NOMO-1 treated with dmso at 0.1 percent for 144 hours (cell line): ENCODE results near the gene TMC3.
"Not testable (repeated sequence)": the region's sequence is repeated elsewhere in the genome, so short reads cannot be mapped to it uniquely, and the experiment has no call there.

ENCODE experiments used
- DNase-seq: peaks from one replicate; lab custom pipeline; 2025; ENCODE audit not compliant: unreplicated experiment; lab: John Stamatoyannopoulos, UW

Gene TMC3

DNA sequence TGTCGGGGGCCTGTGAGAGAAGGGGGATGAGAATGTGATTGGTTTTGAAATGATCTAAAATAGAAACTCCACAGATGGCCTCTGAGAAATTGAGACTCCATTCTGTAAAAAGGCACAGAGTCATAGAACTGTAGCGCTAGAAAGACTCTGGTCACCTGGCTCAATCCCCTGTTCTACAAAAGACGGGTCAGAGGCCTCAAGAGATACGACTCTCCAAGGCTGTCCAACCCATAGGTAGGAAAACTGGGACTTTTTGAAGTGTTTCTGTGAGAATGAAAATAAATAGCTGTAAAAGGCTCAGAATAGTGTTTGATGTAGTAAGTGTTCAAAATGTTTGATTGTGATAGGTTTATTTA is 11.7 kb upstream of the TMC3 start:
- no peak for DNase-seq

DNA sequence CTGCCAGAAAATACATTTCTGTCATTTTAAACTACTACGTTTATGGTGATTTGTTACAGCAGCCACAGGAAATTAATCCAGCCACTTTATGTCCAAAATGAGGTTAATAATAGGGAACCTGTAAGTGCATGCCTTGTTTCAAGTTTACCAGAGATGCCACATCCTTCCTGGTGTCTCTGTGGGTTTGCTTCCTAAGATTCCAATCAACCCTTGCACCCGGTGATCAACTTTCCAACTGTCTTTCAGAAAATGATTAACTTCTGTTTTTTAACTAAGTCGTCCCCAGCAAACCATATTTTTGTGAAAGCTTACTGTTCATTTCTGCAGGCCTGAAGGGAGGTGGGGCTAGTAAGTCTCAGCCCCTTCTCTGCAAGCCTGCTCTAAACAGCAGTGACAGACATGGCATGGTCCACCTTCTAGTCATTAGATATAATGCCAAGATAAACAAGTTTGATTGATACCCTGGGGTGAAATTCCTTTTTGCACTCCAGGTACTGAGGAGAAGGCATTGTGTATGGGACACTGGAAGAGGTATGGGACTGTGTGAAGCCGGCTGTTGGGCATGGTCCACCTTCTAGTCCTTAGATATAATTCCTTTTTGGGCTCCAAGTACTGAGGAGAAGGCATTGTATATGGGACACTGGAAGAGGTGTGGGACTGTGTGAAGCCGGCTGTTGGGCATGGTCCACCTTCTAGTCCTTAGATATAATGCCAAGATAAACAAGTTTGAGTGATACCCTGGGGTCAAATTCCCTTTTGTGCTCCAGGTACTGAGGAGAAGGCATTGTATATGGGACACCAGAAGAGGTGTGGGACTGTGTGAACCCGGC is 11.1 kb upstream of the TMC3 start:
- no peak for DNase-seq

DNA sequence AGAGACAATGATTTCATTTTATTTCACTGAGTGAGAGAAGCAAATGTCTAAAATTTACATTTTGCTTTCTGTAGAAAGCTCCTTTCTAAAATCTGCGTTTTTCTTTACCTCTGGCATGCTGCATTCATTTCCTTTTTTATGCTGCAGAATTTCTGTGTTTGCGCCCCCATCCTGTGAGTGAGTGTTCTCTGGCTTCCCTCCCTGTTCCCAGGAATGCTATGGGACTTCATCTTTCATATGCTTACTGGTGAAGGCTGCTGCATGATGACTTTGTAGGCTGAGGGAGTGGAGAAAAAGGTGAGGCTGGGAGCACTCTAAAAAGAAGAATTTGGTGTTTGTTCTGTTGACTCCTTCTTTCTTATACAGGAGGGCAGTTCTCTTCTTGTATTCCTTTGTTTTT is 7.7 kb upstream of the TMC3 start:
- DNase-seq, result no peak

DNA sequence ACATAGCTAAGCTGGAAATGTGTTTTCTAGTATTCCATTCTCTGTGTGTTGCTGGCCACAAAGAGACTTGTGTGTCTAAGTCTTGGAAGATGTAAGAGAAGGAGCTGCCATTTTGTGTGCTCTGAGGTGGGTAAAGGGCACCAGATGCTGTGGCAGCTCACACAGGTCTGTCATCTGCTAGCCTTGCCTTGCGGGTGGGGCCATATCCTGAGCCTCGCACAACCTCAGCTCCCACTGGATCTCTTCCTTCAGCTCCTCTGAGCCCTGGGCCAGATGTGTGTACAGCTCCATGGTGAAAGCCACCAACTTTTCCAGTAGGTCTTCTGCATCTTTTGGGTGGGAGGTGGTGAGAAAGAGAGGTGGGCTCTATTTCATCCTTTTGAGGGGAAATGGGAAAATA is 6.7 kb upstream of the TMC3 start:
- no peak for DNase-seq

DNA sequence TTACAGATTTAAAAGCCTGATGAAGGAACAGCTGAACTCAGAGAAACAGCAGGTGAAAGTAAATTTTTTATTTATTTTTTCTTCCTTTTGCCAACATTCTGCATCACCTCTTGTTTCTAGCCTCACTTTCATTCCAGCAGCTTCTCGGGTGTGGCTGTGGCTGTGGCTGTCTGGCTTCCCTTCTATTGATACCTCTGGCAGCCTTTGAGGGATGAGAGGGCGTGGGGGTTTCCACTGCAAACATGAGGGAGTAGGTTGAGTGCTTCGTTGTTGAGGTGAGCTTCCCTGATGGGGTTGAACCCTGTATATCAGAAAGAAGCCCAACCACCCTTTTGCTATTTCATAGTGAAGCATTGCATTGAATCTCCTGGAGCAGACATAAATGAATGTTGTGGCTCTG is 6.2 kb upstream of the TMC3 start:
- DNase-seq, result no peak

DNA sequence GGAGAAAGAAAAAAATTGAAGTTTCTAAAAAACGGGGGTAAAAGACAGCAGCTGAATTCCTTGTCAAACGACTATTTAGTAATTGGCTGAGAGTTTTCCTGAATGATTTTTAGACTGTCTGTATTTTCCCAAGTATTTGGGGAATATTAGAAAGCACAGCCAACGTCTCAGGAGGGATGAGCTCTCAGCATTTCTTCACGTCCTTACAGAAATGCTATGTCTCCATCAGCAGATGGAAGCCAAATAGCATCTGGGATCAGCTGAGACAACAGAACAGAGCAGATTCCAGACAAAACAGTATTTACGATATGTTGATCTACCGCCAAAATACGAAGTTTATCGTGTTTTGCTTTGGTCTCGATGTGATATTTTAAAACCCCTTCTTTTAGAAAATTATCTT is 5.3 kb upstream of the TMC3 start:
- DNase-seq, result no peak

DNA sequence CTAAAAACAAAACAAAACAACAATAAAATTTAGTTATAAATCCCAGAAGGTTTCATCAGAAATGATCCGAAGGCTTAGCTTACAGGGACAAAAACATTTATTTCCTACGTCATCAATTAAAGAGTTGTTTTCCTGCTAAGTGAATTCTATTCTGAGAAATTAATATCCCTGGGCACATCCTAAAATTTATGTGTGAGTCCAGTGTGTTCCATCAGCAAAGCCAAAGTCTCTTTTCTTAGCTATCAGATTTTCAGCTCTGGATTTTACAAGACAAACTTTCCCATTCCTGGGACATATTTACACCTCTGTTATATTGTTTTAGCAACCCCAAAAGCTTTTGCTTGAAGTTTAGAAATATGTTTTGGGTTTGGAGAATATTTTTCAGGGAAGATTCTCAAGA is 4.4 kb upstream of the TMC3 start:
- DNase-seq, result no peak

DNA sequence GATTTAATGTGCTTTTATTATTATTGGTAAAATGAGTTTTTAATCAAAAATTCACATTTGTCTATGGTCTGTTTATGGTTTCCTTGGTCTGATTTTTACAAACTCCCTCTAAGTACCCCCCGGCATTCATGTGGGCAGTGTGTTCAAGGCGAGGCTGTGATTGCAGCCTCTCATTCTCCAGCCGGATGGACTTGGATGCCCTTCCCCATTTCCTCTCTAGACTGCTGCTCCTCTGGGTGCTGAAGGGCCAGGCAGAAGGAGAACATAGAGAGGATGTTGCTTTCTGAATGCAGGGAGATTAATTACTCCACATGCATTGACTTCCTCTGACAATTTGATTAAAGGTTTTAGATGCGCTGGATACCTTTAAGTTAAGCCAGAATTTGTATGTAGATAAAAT is 3.9 kb upstream of the TMC3 start:
- no peak for DNase-seq

DNA sequence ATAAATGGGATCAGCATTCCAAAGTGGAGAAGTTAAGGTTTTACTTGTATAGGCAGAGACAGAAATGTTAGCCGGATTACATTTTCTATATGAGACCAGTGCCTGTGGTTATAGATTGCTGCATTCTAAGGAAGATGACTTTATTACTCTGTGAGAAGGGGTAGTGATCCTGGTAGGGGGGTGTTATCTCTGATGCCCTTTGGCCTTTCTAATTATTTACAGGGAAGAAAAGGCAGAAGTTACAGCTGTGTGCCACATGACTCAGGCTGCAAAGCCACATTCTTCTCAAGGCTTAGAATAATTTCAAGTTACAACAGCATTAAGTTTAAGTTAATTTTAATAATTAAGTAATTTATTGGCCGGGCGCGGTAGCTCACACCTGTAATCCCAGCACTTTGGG is 2.2 kb upstream of the TMC3 start:
- no peak for DNase-seq

DNA sequence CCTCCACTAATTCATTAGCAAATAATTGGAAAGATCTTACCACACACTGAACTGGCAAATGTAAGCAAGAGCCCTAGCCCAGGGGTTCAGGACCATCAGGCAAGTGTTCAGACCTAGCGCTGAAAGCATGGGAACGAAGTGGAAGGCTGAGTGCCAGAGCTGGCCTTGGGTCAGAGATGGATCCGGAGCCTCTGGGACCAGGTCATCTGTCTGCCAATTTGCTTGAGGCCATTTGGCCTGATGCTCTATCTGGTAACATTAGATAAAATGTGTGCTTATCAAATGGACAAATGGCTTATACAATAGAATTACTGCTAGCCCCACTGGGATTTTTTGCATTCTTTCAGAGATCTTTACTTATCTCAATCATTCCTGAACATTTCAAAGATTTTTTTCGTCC is 1.4 kb upstream of the TMC3 start:
- no peak for DNase-seq

DNA sequence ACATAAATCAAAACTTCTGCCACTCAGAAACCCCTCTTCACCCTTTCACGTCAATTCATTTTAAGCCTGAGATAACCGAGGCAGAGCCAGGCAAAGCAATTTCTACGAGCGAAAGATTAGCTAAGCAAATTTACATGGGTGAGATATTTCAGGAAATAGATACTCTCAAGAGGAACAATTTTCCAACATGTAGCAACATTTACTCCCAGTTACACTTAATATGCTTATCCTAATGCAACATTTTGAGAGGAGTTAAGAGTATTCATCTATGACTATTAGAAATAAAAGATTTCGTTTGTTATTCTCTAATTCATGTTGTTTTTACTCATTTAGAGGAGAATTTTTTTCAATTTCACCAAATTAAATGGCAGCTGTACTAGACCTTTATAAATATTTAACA is 837 bp downstream of the TMC3 start:
- DNase-seq, result no peak

DNA sequence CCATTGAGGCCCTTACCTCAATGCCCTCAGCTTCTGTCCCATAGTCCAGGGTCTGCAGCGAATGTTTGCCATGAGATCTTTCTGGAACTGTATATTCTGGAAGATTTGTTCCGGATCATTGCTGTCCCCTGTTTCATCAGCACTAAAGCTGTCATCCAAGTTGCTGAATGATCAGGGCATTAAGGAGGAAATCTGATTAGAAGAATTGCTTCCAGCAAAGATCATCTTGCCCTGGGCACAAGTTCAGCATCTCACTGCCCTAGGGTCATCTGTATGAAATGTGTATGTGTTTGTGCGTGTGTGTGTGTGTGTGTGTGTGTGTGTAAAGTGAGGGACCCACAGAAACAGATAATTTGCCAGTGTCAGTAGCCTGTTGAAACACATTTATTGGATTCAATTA is 1.4 kb downstream of the TMC3 start:
- no peak for DNase-seq

DNA sequence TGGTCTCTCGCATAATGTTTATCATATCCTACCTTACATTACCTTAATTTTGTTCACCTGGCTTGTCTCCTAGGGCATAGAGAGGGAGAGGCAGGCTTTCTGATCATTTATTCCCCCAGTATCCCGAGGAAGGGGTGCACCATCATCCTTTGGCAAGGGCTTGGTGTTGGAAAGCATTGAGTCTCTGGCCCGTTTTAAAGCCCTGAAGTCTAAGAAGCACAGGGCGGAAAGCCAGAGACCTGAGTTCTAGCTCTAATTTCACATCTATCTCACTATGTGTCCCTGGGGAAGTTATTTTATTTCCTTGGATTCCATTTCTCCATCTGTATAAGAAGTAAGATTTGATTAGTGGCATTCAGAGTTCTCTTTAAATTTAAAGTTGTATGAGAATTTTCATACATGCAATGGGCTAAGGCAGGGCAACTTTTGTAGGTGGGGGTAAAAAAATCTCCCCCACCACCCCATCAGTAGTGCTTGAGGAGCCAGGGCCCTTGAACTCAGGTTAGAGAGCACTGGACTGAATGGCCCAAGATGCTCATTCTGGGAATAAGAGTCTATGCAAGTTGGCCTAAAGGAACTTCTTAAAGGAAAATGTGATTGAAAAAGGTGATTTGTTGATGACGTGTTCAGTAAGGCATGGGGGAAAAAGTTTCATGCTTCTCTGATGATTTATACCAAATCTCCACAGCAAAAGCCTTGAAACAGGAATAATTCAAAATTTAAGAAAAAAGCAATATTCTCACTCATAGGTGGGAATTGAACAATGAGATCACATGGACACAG is 10.1 kb downstream of the TMC3 start:
- no peak for DNase-seq

DNA sequence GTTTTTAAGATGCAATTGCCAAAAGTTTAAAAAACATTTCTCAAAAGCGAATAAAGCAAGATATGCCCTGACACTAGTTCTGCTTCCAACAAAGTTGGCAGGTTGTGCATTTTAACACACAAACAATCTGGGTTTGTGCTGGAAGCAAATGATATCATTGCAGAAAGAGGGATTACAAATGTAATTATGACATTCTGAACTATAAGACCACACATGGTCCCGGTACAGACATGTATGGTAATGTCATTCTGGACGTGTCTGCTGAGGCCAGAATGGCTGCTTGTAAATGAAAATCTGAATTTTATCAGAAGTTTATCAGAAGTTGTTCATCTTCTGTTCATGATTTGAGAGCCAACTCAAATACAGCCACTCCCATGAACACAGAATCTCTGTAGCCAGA is 10.7 kb downstream of the TMC3 start:
- no peak for DNase-seq

DNA sequence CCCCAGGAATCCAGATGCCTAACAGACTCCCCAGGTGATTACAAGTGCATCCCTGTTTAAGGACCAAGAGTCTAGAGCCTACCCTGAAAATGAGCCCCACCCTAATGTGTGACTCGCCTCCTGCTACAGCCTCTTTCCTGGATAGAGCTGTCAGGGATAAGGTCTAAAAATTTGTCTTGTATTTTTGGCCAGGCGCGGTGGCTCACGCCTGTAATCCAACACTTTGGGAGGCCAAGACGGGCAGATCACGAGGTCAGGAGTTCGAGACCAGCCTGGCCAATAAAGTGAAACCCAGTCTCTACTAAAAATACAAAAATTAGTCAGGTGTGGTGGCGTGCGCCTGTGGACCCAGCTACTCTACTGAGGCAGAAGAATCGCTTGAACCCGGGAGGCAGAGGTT is 11.2 kb downstream of the TMC3 start:
- DNase-seq, result no peak

DNA sequence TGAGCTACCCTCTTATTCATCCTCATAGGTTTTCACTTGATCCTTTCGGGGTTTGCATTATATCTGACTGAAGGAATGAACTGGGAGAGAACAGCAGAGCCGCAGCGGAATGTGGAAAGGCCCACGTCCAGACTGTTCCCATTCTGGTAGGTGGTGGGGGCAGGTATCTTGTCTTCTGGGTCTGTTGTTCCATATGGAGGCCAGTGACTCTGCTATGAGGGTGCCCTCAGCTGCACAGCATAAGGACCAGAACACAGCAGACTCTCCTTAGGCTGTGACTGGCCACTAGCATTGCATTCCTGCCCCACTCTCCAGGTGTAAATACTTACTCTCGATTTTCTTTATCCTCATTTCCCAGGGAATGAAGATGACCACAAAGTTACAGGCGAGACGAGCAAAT is 12.1 kb downstream of the TMC3 start:
- no peak for DNase-seq

DNA sequence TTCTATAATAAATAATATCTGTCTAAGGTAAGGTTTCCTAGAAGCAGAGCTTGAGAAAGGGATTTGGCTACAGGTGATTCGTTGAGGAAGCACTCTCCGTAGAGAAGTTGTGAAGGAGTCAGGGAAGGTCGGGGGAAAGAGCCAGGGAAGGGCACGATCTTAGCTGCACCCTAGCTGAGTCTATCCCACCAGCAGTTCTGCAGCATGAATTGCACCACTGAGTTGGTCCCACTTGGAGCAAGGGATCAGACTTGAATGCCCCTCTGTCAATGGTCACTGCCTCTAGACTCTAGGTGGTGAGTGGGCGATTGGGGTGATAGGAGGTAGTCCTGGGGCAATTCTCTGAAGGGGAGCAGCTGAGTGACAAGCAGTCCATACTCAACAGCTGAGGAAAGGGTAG is 13.5 kb downstream of the TMC3 start:
- DNase-seq, result no peak

DNA sequence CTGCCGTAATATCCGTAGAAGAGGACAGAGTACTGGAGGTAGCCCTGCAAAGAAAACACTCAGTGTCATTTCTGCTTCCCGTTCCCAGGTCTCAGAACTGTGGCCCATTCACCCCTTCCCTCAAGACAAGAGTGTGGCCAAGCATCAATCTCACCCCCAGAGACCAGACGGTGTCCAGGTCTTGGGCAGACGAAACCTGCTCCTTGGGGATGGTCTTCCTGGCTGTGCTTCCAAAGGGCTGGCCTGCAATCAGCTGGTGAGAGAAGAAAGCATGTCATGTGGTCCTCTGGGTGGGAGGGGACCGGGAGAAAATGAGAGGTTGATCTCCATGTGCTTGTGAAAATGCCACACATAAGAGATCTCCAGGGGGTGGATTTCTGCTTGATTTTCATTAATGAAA is 15.8 kb downstream of the TMC3 start:
- no peak for DNase-seq

DNA sequence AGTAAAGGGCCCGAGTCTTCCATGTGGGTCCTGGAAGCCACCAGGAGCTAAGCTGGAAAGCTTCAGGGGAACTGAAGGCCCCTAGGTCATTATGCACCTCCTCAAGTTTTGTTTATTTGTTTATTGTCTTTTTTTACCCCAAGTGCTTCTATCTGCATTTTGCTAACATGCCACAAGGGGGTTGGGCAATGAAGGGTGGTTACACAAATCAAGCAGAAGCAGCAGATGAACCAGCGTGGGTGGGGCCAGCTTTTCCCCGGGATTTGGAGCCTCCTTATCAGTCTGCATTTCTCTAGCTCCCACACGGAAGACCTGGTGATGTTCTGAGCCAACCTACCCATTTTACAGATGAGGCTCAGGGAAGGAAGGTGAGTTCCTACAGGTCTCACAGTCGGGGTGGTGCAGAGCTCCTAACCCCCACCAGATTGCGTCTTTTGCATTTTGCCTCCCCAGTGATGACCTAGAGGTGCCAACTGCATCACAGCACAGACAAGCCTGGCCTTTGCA is 16.8 kb downstream of the TMC3 start:
- no peak for DNase-seq

DNA sequence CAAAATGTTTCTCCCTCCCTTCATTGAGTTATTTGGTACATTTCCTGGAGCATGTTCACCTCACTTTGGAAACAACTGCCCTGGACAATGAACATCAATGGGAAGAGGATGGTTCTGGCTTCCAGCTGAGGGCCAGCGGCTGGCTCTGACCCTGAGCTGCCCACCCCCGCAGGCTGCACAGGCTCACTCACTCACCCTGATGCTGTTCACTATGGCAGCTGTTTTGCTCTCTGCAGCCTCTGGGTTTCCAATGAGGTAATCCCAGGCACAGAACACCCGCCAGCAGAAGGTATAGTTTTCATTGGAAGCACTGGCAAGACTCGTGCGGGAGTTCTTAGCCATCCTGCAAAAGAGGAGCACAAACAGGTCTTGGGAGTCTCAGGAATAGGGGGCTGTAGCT is 17.8 kb downstream of the TMC3 start:
- DNase-seq, result no peak

DNA sequence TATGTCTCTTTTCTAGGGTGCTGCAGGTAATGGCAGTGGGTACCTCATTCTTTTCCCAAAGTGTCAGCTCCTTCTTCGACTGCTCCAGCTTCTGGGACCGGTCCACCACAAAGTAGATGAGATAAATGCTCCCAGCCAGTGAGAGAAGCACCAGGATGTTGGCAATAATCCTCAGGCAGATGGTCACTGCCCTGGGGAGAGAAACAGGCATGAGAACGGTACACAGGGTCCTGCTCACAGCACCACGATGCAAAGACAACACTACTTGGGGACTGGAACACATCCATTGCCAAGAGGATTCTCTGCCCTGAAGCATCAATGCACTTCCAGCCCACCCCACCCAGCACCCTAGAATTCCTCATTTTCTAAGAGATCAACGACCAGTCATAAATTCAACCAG is 22.4 kb downstream of the TMC3 start:
- no peak for DNase-seq

DNA sequence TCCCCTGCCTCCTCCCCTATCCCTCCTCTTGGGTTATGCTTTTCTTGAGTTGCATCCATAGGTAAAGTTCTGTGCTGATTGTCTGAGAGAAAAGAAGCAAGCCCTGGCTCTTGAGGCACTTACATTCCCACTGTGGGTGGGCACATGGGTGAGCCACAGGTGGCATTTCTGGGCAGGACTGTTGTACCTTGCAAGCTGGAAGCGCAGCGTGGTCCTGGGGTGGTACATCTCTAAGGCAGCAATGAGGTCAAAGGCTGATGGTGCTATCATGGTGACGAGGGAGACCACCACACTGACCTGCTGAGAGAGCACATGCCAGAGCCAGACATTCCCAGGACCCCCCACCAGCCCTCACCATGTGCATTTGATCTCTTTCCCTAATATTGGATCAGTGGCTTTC is 24.7 kb downstream of the TMC3 start:
- no peak for DNase-seq

DNA sequence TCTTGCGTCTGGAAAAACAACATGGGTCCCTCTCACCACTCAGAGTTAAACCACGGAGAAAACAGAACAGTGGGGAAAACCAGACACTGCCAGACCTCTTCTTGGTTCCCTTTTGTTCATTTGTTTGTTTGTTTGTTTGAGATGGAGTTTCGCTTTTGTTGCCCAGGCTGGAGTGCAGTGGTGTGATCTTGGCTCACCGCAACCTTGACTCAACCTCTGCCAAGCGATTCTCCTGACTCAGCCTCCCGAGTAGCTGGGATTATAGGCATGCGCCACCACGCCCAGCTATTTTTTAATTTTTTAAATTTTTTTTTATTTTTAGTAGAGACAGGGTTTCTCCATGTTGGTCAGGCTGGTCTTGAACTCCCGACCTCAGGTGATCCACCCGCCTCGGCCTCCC is 25.3 kb downstream of the TMC3 start:
- not testable (repeated sequence) for DNase-seq
